ENCODE results near the gene CRIP2. TPM values are rescaled to one million over a fixed set of nuclear protein-coding genes. Genes with fewer than 3 reads are reported as not detected.

Gene CRIP2
- total and polyA plus RNA-seq, 2 experiments from 2014 or later = 188 to 319 TPM

DNA sequence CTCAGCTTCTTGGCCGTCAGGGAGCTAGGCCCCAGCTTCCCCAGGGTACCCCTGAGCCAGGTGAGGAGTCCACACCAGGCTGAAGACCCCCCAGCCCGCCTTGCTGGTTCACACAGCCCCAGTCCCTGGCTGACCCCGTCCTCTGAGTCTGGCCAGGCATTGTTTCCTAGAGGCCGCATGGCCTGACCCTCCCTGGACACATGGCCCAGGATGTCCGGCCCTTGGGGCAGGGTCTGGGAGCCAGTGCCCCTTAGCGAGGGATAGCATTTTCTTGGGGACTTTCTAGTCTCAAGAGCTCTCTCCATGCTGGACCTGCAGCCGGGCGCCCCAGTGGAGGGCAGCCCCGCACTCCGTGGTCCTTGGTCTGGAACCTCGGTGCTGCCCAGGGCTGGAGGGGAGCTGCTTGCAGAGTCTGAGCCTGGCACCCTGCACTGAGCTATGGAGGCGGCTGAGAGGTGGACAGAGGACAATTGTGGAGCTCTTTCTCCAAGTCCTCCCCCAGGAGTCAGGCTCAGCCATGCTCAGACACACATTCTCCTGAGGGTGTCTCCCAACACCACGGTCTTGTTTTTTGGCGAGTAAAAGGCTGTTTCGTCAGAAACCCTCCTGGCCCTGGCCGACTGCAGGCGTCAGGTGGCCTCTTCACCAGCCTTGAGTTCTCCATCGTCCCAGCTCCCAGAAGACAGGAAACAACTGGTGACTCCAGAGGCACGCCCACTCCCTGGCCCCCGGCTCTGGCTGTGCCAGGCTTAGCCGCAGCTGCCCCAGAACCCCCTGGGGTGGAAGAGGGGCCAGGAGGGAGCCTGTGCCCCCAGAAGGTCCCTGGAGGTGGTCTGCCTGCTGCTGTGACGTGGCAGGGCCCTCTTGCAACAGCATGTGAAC, 17.6 kb upstream of the CRIP2 start:
- Histone ChIP-seq H3F3A (ENCODE audit: insufficient read depth) (no peaks in the 10 kb centered on the region), H4K20me1 (ENCODE audit: insufficient read depth) (no peaks in the 10 kb centered on the region), H3K9ac (no peak overlapping the region), H3K4me3 (no peak overlapping the region), H2AFZ (no peak overlapping the region), H3K27ac (no peak overlapping the region), H3K79me2 (ENCODE audit: insufficient read depth) (no peaks in the 10 kb centered on the region), H3K4me1 (ENCODE audit: insufficient read depth) (no peaks in the 10 kb centered on the region), H3K36me3 (ENCODE audit: low read depth) (no peaks in the 10 kb centered on the region; the same call in 1 of the 2 replicates), H3K27me3 (replicated peaks; ENCODE audit: insufficient read depth) (no peaks in the 10 kb centered on the region), H3K4me2 (ENCODE audit: unreplicated experiment) (no peak overlapping the region), H3K9me2 (ENCODE audit: insufficient read depth) (no peaks in the 10 kb centered on the region), H3K9me3 (ENCODE audit: low read depth) (no peaks in the 10 kb centered on the region)
- TF ChIP-seq EZH2 (IDR thresholded peaks at IDR 0.05; ENCODE audit: insufficient read depth, poor library complexity, severe bottlenecking) = no peak
- TF ChIP-seq EZH2phosphoT487 (IDR thresholded peaks at IDR 0.05; ENCODE audit: insufficient read depth, low read depth) = no peak
- in situ Hi-C loops (cut with MboI) = no loop called here
- 84 to 87% methylated on average over 22 of the region's 22 CpGs for WGBS, 2 experiments (ENCODE audit: low coverage in 1 of 2, low lambda C conversion rate in 2 of 2, missing lambda C conversion rate in 2 of 2)
- DNase-seq = no peak

DNA sequence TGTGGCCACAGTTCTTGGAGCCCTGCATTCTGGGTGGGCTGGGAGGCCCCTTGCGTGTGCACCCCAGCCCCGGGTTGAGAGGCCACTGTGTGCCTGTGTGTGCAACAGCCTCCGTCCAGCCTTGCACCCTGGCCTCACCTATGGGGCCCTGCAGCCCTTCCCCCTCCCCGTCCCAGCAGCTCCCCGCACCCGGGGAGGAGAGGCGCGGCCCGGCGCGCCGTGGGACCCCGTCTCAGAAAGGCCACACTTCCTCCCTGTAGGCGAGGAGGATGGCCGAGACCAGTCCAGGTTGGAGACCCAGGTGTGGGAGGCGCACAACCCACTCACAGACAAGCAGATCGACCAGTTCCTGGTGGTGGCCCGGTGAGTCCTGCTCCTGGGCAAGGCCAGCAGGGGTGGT, 16.6 kb upstream of the CRIP2 start:
- Histone ChIP-seq H3K79me2 (ENCODE audit: insufficient read depth) (no peaks in the 10 kb centered on the region), H2AFZ (no peak overlapping the region), H3K9me3 (ENCODE audit: low read depth) (no peaks in the 10 kb centered on the region), H3K4me2 (ENCODE audit: unreplicated experiment) (no peak overlapping the region), H3K9ac (no peak overlapping the region), H3K36me3 (ENCODE audit: low read depth) (no peaks in the 10 kb centered on the region; the same call in 1 of the 2 replicates), H3K9me2 (ENCODE audit: insufficient read depth) (no peaks in the 10 kb centered on the region), H3K27me3 (replicated peaks; ENCODE audit: insufficient read depth) (no peaks in the 10 kb centered on the region), H4K20me1 (ENCODE audit: insufficient read depth) (no peaks in the 10 kb centered on the region), H3K27ac (no peak overlapping the region), H3F3A (ENCODE audit: insufficient read depth) (no peaks in the 10 kb centered on the region), H3K4me3 (no peak overlapping the region), H3K4me1 (ENCODE audit: insufficient read depth) (no peaks in the 10 kb centered on the region)
- 92 to 93% methylated on average over 15 to 17 of the region's 18 CpGs for WGBS, 2 experiments (ENCODE audit: low coverage in 1 of 2, low lambda C conversion rate in 2 of 2, missing lambda C conversion rate in 2 of 2)
- TF ChIP-seq EZH2 (IDR thresholded peaks at IDR 0.05; ENCODE audit: insufficient read depth, poor library complexity, severe bottlenecking) = no peak
- TF ChIP-seq EZH2phosphoT487 (IDR thresholded peaks at IDR 0.05; ENCODE audit: insufficient read depth, low read depth) = no peak
- in situ Hi-C loops (cut with MboI) = no loop called here
- no peak for DNase-seq

DNA sequence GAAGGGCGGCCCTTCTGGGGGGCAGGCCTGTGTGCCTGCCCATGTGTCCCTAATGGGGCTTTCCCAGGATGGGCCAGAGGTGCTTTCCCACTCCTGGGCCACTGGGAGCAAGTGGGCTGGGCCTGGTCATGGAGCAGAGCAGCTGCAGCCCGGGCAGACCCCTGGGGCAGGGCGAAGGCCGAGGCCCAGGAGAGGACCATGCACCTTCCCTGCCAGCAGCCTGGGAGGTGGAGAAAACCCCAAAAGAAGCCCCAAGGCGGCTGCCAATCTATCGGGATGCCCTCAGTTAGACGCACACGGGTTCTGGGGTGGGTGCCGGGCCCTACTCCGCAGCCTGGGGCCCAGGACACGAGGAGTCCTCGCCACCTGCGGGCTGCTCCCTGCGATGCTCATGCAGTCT, 16.1 kb upstream of the CRIP2 start:
- WGBS, 2 experiments (ENCODE audit: low coverage in 1 of 2, low lambda C conversion rate in 2 of 2, missing lambda C conversion rate in 2 of 2) = 87 to 89% methylated on average over 10 to 14 of the region's 14 CpGs
- H3K27me3 ChIP-seq (replicated peaks; ENCODE audit: insufficient read depth) = no peaks in the 10 kb centered on the region
- no peaks in the 10 kb centered on the region for H3K4me1 ChIP-seq (ENCODE audit: insufficient read depth)
- no peak overlapping the region for H3K4me3 ChIP-seq
- no peaks in the 10 kb centered on the region for H4K20me1 ChIP-seq (ENCODE audit: insufficient read depth)
- in situ Hi-C loops (cut with MboI) = no loop called here
- H3K4me2 ChIP-seq (ENCODE audit: unreplicated experiment) = no peak overlapping the region
- no peaks in the 10 kb centered on the region for H3K9me3 ChIP-seq (ENCODE audit: low read depth)
- no peaks in the 10 kb centered on the region; the same call in 1 of the 2 replicates for H3K36me3 ChIP-seq (ENCODE audit: low read depth)
- H2AFZ ChIP-seq = no peak overlapping the region
- no peak overlapping the region for H3K9ac ChIP-seq
- no peaks in the 10 kb centered on the region for H3F3A ChIP-seq (ENCODE audit: insufficient read depth)
- H3K27ac ChIP-seq = no peak overlapping the region
- no peaks in the 10 kb centered on the region for H3K9me2 ChIP-seq (ENCODE audit: insufficient read depth)
- DNase-seq = no peak
- no peaks in the 10 kb centered on the region for H3K79me2 ChIP-seq (ENCODE audit: insufficient read depth)
- TF ChIP-seq EZH2 (IDR thresholded peaks at IDR 0.05; ENCODE audit: insufficient read depth, poor library complexity, severe bottlenecking) = no peak
- no peak for TF ChIP-seq EZH2phosphoT487 (IDR thresholded peaks at IDR 0.05; ENCODE audit: insufficient read depth, low read depth)

DNA sequence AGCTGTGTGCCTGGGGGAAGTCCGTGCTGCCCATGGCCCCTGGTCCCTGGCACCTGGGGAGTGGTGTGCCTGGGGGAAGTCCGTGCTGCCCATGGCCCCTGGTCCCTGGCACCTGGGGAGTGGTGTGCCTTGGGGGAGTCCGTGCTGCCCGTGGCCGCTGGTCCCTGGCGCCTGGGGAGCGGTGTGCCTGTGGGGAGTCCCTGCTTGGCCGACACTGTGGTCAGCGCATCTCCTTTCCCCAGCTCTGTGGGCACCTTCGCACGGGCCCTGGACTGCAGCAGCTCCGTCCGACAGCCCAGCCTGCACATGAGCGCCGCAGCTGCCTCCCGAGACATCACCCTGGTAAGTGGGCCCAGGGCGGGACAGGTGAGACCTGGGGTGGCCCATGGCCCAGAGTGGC, 14.5 kb upstream of the CRIP2 start:
- no peak for DNase-seq
- WGBS, 2 experiments (ENCODE audit: low coverage in 1 of 2, low lambda C conversion rate in 2 of 2, missing lambda C conversion rate in 2 of 2) = 90 to 100% methylated on average over 11 to 15 of the region's 17 CpGs

More for the DNA sequence above, 14.5 kb upstream of the CRIP2 start:
- Histone ChIP-seq H3K9me2 (ENCODE audit: insufficient read depth) (no peaks in the 10 kb centered on the region), H3K4me1 (ENCODE audit: insufficient read depth) (no peaks in the 10 kb centered on the region), H2AFZ (no peak overlapping the region), H3K4me2 (ENCODE audit: unreplicated experiment) (no peak overlapping the region), H3K9ac (no peak overlapping the region), H3K4me3 (no peak overlapping the region), H3K27ac (no peak overlapping the region), H3K79me2 (ENCODE audit: insufficient read depth) (no peaks in the 10 kb centered on the region), H3K36me3 (ENCODE audit: low read depth) (no peaks in the 10 kb centered on the region; the same call in 1 of the 2 replicates), H4K20me1 (ENCODE audit: insufficient read depth) (no peaks in the 10 kb centered on the region), H3K9me3 (ENCODE audit: low read depth) (no peaks in the 10 kb centered on the region), H3F3A (ENCODE audit: insufficient read depth) (no peaks in the 10 kb centered on the region), H3K27me3 (replicated peaks; ENCODE audit: insufficient read depth) (no peaks in the 10 kb centered on the region)
- in situ Hi-C loops (cut with MboI) = no loop called here
- TF ChIP-seq EZH2phosphoT487 (IDR thresholded peaks at IDR 0.05; ENCODE audit: insufficient read depth, low read depth) = no peak
- TF ChIP-seq EZH2 (IDR thresholded peaks at IDR 0.05; ENCODE audit: insufficient read depth, poor library complexity, severe bottlenecking) = no peak
